Liver (tissue), 9 donors: ENCODE data around the gene TUFM. TPM values are rescaled to one million over a fixed set of nuclear protein-coding genes. Genes with fewer than 3 reads are reported as not detected.

ENCODE experiments used
- DNase-seq: peaks from one replicate; pipeline ENCODE4 v3.0.0-alpha.2; 2017; ENCODE audit warnings: low spot score
- H3K27ac ChIP-seq, 2 donors: one replicate each; pipeline ENCODE4 v1.7.0; 2013; ENCODE audit warnings: inconsistent platforms in 2 of 2, low read length in 2 of 2, control low read depth in 1 of 2, low read depth in 1 of 2, mild to moderate bottlenecking in 1 of 2
- H3K27me3 ChIP-seq, 4 donors: one replicate each; pipeline versions ENCODE4 v1.6.1 to v1.7.0; 2013; ENCODE audit warnings: low read length in 3 of 4, inconsistent platforms in 1 of 4, mild to moderate bottlenecking in 1 of 4, moderate library complexity in 1 of 4; ENCODE audit not compliant: control insufficient read depth in 4 of 4, insufficient read depth in 4 of 4
- H3K36me3 ChIP-seq, 4 donors: one replicate each; pipeline versions ENCODE4 v1.6.1 to v1.7.0; 2013; ENCODE audit warnings: low read length in 3 of 4, mild to moderate bottlenecking in 3 of 4, low read depth in 1 of 4, moderate library complexity in 1 of 4; ENCODE audit not compliant: control insufficient read depth in 4 of 4, insufficient read depth in 3 of 4
- H3K4me1 ChIP-seq, 4 donors: one replicate each; pipeline versions ENCODE4 v1.6.1 to v1.7.0; 2013; ENCODE audit warnings: low read length in 3 of 4, mild to moderate bottlenecking in 3 of 4, moderate library complexity in 1 of 4; ENCODE audit not compliant: control insufficient read depth in 4 of 4, insufficient read depth in 4 of 4
- H3K4me3 ChIP-seq, 3 donors: one replicate each; pipeline versions ENCODE4 v1.6.1 to v1.7.0; 2013; ENCODE audit warnings: low read length in 3 of 3, control low read depth in 1 of 3, low read depth in 1 of 3, mild to moderate bottlenecking in 1 of 3
- H3K9ac ChIP-seq, 2 donors: one replicate each; pipeline ENCODE4 v1.7.0; 2013; ENCODE audit warnings: low read length in 2 of 2, mild to moderate bottlenecking in 2 of 2, moderate library complexity in 2 of 2, control low read depth in 1 of 2, low read depth in 1 of 2
- H3K9me3 ChIP-seq, 4 donors: one replicate each; pipeline versions ENCODE4 v1.6.1 to v1.7.0; 2013; ENCODE audit warnings: low read length in 3 of 4; ENCODE audit not compliant: control insufficient read depth in 4 of 4
- EGR1 ChIP-seq, 2 donors: IDR thresholded peaks; 2 replicates each; pipeline ENCODE4 v1.6.1; 2016 to 2018; ENCODE audit warnings: antibody characterized with exemption in 2 of 2, low read depth in 2 of 2
- FOXA1 ChIP-seq: IDR thresholded peaks from 2 replicates; pipeline ENCODE4 v1.6.1; 2016; ENCODE audit warnings: antibody characterized with exemption
- FOXA2 ChIP-seq: IDR thresholded peaks from 2 replicates; pipeline ENCODE4 v1.6.1; 2016; ENCODE audit warnings: antibody characterized with exemption
- GABPA ChIP-seq, 2 donors: IDR thresholded peaks in 1 of 2; conservative IDR thresholded peaks in 1 of 2; 2 replicates each; pipeline ENCODE4 v1.6.1; 2016; ENCODE audit warnings: antibody characterized with exemption in 2 of 2, mild to moderate bottlenecking in 1 of 2, moderate library complexity in 1 of 2
- HNF4A ChIP-seq, 2 donors: conservative IDR thresholded peaks; 2 replicates each; pipeline ENCODE4 v1.6.1; 2016; ENCODE audit warnings: antibody characterized with exemption in 2 of 2, mild to moderate bottlenecking in 2 of 2
- JUND ChIP-seq, 2 donors: IDR thresholded peaks; 2 replicates each; pipeline ENCODE4 v1.6.1; 2016; ENCODE audit warnings: antibody characterized with exemption in 2 of 2
- NR2F2 ChIP-seq: IDR thresholded peaks from 2 replicates; pipeline ENCODE4 v1.6.1; 2016; ENCODE audit warnings: antibody characterized with exemption
- RAD21 ChIP-seq, 2 donors: IDR thresholded peaks; 2 replicates each; pipeline ENCODE4 v1.6.1; 2016; ENCODE audit warnings: antibody characterized with exemption in 2 of 2, mild to moderate bottlenecking in 2 of 2
- RXRA ChIP-seq, 2 donors: IDR thresholded peaks; 2 replicates each; pipeline ENCODE4 v1.6.1; 2017 to 2018; ENCODE audit warnings: antibody characterized with exemption in 2 of 2, mild to moderate bottlenecking in 1 of 2
- TAF1 ChIP-seq: conservative IDR thresholded peaks from 2 replicates; pipeline ENCODE4 v1.6.1; 2016; ENCODE audit warnings: antibody characterized with exemption, mild to moderate bottlenecking
- YY1 ChIP-seq: IDR thresholded peaks from 2 replicates; pipeline ENCODE4 v1.6.1; 2016; ENCODE audit warnings: antibody characterized with exemption, mild to moderate bottlenecking
- WGBS: extraction: QIAGEN DNeasy Blood & Tissue Kit; methylation state at CpG from one replicate; pipeline ENCODE4 v1.1.7; 2013; 5-methylcytosine and 5-hydroxymethylcytosine counted together
- polyA plus RNA-seq, 2 donors: library from polyadenylated mRNA; stranded (reverse) in 1 of 2; unstranded in 1 of 2; fragments of 200-250 nt in 1 of 2; fragments of >200 nt in 1 of 2; fragmentation: Nextera tagmentation in 1 of 2; extraction: Ambion mirVana in 1 of 2; gene quantifications; one replicate each; pipeline versions ENCODE4 v1.2.1 to v1.2.3, GENCODE V29; 2013 to 2015
- total RNA-seq, 2 donors: library from RNA; depleted of rRNA; stranded (reverse); fragments of >200 nt; gene quantifications; one replicate each; pipeline ENCODE4 v1.2.3, GENCODE V29; 2014
- TF ChIP-seq, protein P1 (sequence below): IDR thresholded peaks from 2 replicates; pipeline ENCODE4 v1.6.1; 2016; ENCODE audit warnings: antibody characterized with exemption
- TF ChIP-seq, protein P2 (sequence below): IDR thresholded peaks from 2 replicates; pipeline ENCODE4 v1.6.1; 2016; ENCODE audit warnings: antibody characterized with exemption, mild to moderate bottlenecking
- TF ChIP-seq, protein P3 (sequence below): IDR thresholded peaks from 2 replicates; pipeline ENCODE4 v1.6.1; 2016; ENCODE audit warnings: antibody characterized with exemption
- TF ChIP-seq, protein P4 (sequence below): fragments of 150-350 bp; IDR thresholded peaks from 2 replicates; pipeline ENCODE4 v1.5.1; 2017; ENCODE audit warnings: improper control_type of control experiment, low read depth, low read length; ENCODE audit not compliant: missing input control
- donor health status: healthy.
- donor health status: healthy.
- donor health status: healthy.
- donor health status: healthy.
- donor health status: healthy.

The TUFM gene
- total and polyA plus RNA-seq, 4 donors: 90.4 to 191 (median 136) TPM

DNA sequence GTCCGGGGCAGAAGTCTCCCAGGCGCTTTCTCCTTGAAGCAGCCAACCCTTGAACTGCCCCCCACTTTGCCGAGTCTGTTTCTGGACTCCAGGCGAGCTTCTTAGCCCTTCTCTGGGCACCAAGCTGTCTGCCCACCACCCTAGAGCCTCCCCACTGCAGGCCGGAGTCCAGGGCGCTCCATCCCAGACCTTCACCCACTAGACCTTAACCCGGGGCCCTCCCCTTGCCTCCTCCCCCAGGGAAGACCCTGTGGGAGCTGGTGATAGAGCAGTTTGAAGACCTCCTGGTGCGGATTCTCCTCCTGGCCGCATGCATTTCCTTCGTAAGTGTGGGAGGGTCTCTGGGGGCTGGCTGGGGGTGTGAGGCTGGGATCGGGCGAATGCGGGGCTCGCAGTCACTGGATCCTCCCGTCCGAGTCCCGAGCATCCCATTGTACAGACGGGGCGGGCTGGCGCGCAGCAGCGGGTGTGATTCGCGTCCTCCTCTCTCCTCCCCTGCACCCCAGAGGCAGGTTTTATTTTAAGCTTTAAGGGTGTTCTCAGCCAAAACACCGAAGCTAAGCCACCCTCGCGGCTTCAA lies 33.2 kb upstream of the TUFM start:
- Histone ChIP-seq H3K9me3 (no peaks in the 10 kb centered on the region), H3K27me3 (no peaks in the 10 kb centered on the region), H3K36me3 (peaks cover 0 to 2% (median 0%) of the 10 kb centered on the region in 4 donors), H3K9ac (no peak overlapping the region), H3K4me1 (peaks cover 2 to 12% (median 11%) of the 10 kb centered on the region in 4 donors), H3K27ac (no peak overlapping the region), H3K4me3 (peak overlapping the region; percentile 42 to 79 (median 63))
- TF ChIP-seq RXRA (IDR thresholded peaks at IDR 0.05): no peak
- TF ChIP-seq JUND (IDR thresholded peaks at IDR 0.05): no peak
- TF ChIP-seq, protein P1, sequence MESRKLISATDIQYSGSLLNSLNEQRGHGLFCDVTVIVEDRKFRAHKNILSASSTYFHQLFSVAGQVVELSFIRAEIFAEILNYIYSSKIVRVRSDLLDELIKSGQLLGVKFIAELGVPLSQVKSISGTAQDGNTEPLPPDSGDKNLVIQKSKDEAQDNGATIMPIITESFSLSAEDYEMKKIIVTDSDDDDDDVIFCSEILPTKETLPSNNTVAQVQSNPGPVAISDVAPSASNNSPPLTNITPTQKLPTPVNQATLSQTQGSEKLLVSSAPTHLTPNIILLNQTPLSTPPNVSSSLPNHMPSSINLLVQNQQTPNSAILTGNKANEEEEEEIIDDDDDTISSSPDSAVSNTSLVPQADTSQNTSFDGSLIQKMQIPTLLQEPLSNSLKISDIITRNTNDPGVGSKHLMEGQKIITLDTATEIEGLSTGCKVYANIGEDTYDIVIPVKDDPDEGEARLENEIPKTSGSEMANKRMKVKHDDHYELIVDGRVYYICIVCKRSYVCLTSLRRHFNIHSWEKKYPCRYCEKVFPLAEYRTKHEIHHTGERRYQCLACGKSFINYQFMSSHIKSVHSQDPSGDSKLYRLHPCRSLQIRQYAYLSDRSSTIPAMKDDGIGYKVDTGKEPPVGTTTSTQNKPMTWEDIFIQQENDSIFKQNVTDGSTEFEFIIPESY: no peak
- TF ChIP-seq, protein P2, sequence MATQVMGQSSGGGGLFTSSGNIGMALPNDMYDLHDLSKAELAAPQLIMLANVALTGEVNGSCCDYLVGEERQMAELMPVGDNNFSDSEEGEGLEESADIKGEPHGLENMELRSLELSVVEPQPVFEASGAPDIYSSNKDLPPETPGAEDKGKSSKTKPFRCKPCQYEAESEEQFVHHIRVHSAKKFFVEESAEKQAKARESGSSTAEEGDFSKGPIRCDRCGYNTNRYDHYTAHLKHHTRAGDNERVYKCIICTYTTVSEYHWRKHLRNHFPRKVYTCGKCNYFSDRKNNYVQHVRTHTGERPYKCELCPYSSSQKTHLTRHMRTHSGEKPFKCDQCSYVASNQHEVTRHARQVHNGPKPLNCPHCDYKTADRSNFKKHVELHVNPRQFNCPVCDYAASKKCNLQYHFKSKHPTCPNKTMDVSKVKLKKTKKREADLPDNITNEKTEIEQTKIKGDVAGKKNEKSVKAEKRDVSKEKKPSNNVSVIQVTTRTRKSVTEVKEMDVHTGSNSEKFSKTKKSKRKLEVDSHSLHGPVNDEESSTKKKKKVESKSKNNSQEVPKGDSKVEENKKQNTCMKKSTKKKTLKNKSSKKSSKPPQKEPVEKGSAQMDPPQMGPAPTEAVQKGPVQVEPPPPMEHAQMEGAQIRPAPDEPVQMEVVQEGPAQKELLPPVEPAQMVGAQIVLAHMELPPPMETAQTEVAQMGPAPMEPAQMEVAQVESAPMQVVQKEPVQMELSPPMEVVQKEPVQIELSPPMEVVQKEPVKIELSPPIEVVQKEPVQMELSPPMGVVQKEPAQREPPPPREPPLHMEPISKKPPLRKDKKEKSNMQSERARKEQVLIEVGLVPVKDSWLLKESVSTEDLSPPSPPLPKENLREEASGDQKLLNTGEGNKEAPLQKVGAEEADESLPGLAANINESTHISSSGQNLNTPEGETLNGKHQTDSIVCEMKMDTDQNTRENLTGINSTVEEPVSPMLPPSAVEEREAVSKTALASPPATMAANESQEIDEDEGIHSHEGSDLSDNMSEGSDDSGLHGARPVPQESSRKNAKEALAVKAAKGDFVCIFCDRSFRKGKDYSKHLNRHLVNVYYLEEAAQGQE: no peak
- TF ChIP-seq, protein P3, sequence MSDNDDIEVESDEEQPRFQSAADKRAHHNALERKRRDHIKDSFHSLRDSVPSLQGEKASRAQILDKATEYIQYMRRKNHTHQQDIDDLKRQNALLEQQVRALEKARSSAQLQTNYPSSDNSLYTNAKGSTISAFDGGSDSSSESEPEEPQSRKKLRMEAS: no peak
- TF ChIP-seq, protein P4, sequence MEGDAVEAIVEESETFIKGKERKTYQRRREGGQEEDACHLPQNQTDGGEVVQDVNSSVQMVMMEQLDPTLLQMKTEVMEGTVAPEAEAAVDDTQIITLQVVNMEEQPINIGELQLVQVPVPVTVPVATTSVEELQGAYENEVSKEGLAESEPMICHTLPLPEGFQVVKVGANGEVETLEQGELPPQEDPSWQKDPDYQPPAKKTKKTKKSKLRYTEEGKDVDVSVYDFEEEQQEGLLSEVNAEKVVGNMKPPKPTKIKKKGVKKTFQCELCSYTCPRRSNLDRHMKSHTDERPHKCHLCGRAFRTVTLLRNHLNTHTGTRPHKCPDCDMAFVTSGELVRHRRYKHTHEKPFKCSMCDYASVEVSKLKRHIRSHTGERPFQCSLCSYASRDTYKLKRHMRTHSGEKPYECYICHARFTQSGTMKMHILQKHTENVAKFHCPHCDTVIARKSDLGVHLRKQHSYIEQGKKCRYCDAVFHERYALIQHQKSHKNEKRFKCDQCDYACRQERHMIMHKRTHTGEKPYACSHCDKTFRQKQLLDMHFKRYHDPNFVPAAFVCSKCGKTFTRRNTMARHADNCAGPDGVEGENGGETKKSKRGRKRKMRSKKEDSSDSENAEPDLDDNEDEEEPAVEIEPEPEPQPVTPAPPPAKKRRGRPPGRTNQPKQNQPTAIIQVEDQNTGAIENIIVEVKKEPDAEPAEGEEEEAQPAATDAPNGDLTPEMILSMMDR: no peak
- TF ChIP-seq FOXA1: no peak
- no peak for TF ChIP-seq YY1
- TF ChIP-seq FOXA2: no peak
- no peak for TF ChIP-seq NR2F2
- no peak for TF ChIP-seq TAF1
- TF ChIP-seq EGR1 (IDR thresholded peaks at IDR 0.05; ENCODE audit: low read depth in 2 of 2): no peak
- TF ChIP-seq HNF4A (conservative IDR thresholded peaks at IDR 0.05): no peak
- 4% methylated on average over 27 of the region's 27 CpGs for WGBS
- DNase-seq: no peak

DNA sequence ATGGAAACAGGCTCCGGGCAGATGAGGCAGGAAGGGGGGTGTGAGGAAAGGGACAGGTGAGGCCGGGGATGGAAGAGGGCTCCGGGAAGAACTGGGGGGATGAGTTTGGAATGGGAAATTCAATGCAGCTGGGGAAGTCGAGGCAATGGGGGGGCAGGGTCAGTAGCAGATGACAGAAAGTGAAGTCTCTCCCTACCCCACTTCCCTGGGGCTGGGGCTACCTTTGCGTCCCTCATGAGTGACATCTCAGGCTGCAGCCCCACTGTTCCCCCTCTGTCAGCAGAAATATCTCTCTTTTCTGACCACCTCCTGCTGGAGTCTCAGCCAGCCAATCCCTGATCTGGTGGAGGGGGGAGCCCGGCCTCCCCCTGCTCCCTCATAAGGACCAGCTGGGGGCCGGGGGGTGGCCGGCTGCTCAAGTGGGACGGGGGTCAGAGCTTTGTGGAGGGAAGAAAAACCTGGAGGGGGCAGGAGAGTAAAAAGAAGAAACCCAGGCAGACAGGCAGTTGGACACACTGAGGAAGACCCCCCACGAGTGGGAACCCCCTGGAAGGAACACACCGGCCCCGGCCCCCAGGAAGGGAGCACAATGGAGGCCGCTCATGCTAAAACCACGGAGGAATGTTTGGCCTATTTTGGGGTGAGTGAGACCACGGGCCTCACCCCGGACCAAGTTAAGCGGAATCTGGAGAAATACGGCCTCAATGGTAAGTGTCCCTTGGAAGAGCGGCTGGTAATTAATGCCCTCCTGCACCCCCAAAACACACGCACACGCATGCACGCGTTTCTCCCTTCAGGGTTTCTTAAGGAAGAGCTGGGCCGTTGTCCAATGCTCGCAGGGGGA lies 32.2 kb upstream of the TUFM start, which contains the start of gene ATP2A1:
ATP2A1 (plus strand) TSS at position 406 of the 844 bp plus-strand sequence; CDS start at position 590, 184 bp downstream.
- no peaks in the 10 kb centered on the region for H3K27me3 ChIP-seq
- no peak within 1 kb of the TSS for H3K9ac ChIP-seq
- H3K27ac ChIP-seq: no peak within 1 kb of the TSS
- H3K4me1 ChIP-seq: peaks cover 2 to 12% (median 11%) of the 10 kb centered on the region in 4 donors
- no peaks in the 10 kb centered on the region for H3K9me3 ChIP-seq
- peak within 1 kb of the TSS in 2 of 3 donors; percentile 63 to 79 for H3K4me3 ChIP-seq
- 73% methylated on average over 25 of the region's 25 CpGs for WGBS
- no peak for DNase-seq
- H3K36me3 ChIP-seq: peaks cover 0 to 6% (median 2%) of the 10 kb centered on the region in 4 donors
- TF ChIP-seq, protein P1: no peak
- no peak for TF ChIP-seq GABPA (IDR thresholded peaks at IDR 0.05 in 1 of 2, conservative IDR thresholded peaks at IDR 0.05 in 1 of 2)
- no peak for TF ChIP-seq RAD21 (IDR thresholded peaks at IDR 0.05)
- no peak for TF ChIP-seq HNF4A (conservative IDR thresholded peaks at IDR 0.05)
- TF ChIP-seq, protein P4: no peak
